ENCODE measurements around the gene STRA6.

STRA6 gene

GRCh38 chr15:74132681-74133651, 69.6 kb downstream of the STRA6 start:
- no peak for DNase-seq (ENCODE audit: low read depth)

DNA sequence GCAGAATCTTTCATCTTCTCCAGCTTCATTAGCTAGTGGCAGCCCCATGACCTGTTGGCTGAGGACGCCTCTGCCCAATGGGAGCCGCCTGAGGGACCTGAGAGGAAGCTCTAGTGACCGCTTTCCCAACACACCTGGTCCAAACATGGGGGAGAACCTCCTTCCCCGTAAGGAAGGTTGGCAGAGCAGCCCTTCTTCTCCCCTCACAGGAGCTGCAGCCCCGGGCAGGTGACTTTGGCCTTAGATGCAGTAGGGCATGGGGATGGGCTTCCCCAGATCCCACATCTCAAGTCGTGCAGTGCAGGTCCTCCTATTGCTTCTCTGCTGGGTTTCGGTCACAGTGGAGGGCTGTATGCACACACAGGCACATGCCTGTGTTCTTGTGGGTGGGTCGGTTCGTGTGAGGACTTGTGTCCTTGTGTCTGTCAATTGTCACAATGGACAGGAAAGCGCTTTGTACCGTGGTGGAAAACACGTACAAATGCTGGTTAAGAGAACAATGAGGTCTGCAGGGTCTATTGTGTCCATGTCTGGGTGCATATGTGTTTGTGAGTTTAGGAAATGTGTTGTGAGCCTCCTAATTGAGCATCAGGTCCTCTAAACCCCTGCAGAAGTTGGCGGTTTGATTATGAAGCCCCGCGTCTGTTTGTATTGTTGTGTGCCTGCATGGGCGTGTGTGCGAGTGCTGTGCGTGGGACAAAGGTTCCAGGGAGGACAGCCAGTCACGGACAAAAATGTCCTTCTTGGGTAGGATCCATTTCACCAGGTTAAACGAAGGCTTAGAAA, 70.8 kb downstream of the STRA6 start:
- DNase-seq (ENCODE audit: low read depth), result no peak

DNA sequence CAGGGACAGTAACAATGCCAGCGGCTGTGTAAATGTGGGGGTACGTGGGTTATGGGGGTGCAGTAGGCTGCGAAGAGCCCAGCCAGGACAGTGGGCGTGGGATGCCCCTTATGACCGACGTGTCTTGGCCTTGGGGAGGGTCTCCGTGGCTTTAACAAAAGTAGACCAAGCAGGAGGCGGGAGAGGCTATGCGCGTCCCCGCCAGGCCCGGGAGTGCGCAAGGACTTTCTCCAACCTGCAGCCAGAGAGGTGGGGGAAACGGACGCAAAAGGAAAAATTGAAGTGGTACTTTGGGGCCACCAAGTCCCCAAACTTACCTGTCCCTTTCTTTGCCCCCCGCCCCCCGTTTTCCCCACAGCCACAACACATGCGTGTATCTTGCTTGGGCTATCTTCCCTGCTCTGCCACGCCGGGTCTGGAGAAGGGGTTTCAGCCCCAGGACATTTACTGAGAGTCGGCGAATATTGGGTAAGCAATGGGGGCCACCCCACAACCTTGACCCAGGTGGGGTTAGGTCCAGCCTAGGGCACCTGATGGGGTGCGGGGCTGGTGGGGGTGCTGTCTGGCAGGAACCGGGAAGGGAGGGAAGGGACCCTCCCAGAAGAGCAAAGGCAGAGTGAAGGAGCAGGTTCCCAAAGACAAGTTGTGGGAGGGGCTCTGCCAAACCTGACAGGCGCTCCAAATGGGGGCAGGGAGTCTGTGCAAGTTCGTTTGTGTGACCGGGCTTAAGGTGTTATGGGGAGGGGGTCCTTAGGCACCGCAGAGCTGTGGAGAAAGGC, 71.5 kb downstream of the STRA6 start:
- DNase-seq (ENCODE audit: low read depth), result no peak

DNA sequence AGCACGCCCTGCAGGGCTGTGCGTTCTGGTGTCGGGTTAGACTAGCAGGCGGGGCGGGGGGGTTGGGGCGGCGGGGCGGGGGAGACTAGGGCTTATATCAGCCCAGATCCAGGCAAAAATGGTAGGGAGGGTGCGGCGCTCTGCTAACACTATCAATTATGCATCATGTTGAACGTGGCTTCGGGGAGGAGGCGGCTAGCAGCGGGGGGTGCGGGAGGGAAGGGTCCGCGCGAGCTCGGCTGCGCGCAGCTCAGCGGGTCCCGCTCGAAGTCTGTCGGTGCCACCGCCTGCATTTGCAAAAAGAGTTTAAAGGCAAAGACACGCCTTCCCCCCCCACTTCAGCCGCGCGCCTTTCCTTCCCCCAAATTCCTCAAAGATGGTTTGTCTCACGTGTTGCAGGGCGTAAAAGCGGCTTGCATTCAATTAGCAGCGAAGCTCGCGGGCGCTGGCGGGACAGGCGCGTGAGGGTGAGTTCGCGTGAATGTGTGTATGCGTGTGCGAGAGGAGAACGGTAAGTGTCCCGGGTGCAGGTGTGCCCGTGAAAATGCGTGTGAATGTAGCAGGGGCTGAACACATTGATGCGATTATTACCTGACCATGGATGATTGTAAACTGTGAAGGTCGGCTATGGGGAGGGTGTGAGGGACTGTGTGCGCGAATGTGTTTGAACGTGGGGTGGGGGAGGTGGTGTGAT, 72.3 kb downstream of the STRA6 start, which contains the start of gene ISLR2:
Gene ISLR2, plus strand, starts transcription at position 432 of the 694 bp plus-strand sequence. CDS start 2,169 bp downstream, outside the sequence.
- DNase-seq (ENCODE audit: low read depth), result no peak

DNA sequence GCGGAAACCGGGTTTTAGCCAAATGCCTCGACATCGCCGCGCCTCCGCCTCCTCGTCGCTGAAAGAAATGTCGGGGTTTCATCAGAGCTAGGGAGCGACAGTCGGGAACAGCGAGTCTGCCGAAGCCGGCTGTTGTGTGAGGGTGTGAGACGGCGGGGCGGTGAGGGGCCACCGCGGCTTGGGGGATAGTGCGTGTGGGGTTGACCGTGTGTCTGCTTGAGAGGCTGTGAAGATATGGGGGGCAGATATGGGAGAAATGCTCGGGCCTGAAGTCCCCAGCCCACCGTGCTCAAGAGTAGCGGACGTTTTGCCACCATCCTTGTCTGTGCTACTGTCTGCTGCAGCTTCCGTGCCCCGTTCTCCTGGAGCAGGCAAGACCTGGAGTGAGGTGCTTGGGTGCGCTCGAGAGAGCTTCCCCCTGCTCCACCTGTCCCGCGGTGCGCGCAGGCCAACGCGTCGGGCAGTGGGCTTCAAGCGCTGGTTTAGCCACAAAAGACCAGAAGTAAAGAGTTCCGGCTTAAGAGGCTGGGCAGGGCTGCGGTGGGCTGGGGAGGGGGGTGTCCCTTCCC, 72.9 kb downstream of the STRA6 start:
- no peak for DNase-seq (ENCODE audit: low read depth)
